HG03025 (cell line): ENCODE results near the gene RUNX1.

Experiments used
- ATAC-seq: cut with Tn5 transposase; IDR thresholded peaks from one replicate; pipeline ENCODE4 v1.9.1; 2021; ENCODE audit warnings: mild to moderate bottlenecking, moderate library complexity; ENCODE audit not compliant: unreplicated experiment, low FRiP score

RUNX1 gene

DNA sequence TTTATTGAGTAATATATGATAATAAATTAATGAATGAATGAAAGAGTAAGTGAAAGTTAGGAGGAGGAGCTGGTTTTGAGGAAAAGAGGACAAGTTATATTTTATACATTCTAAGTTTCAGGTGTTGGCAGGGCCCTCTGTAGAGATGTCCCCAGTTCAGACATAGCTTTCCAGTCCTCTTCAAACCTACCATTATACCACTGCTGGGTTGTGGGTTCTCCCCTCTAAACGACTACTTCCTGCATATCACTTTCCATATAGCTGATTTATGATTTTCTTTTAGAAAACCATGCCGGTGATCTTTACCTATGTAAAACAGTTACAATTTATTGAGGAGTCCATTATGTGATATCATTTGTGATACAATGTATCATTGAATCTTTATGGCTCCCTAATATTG is 116.9 kb downstream of the RUNX1 start:
- no peak for ATAC-seq

DNA sequence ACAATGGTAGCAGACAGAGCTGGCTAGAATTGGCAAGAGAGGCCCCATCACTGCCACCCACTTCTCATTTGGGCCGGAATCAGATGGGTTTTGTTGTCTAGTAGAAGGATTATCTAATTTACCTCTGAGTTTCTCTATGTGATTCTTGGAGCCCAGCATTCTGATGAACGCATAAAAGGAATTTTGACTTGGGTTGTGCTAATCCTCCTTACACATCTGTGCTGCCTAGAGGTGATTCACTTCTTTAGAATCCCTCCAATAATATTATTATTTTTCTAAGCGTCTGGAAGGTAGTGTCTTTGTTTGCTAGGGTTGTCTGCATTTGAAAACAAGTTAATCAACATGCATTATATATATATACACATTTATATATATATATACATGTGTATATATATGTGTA is 118.1 kb downstream of the RUNX1 start:
- ATAC-seq, result no peak

- no peak for ATAC-seq
These were observed 120.5 kb downstream of the RUNX1 start for GRCh38 chr21:34928637-34929036.

GRCh38 chr21:34927992-34928391 is 121.1 kb downstream of the RUNX1 start:
- no peak for ATAC-seq

GRCh38 chr21:34926803-34927467 is 122.2 kb downstream of the RUNX1 start:
- no peak for ATAC-seq

DNA sequence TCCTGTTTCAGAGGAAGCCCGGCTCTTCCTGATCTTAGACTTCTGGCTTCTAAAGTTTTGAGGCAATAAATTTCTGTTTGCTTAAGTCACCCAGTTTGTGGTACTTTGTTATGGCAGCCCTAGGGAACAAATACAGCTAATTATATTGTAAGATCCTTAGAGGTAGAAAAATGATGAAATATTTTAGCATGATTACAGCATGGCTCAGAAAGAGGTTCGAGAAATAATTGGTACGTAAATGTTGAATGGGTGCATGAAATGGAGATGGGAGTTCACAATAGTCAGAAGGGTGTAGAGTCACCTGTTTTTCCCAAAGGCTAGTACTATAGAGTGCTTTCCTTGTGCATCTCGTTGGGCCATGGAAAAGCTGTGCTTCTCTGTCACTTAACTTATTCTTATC is 123.5 kb downstream of the RUNX1 start:
- no peak for ATAC-seq

DNA sequence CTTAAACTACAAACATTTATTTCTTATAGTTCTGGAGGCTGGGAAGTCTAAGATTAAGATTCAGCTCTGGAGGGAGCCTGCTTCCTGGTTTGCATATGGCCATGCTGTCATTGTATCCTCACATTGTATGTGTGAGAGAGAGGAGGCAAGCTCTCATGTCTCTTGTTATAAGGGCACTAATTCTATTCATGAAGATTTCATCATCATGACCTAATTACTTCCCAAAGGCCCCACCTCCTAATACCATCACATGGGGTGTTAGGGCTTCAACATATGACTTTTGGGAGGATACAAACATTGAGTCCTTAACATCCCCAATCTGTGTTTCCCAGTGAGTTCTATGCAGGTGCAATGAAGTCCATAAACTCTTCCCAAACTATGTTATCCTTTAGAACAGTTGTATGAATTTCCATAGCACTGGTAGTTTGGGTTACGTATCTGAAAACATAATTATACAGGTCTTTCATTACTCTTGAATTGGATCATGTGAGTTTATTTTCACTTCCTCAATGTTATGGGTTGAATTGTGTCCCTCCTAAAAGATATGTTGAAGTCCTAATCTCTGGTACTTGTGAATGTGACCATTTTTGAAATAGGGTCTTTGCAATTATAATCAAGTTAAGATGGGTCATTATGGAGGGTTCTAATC is 124.2 kb downstream of the RUNX1 start:
- no peak for ATAC-seq

DNA sequence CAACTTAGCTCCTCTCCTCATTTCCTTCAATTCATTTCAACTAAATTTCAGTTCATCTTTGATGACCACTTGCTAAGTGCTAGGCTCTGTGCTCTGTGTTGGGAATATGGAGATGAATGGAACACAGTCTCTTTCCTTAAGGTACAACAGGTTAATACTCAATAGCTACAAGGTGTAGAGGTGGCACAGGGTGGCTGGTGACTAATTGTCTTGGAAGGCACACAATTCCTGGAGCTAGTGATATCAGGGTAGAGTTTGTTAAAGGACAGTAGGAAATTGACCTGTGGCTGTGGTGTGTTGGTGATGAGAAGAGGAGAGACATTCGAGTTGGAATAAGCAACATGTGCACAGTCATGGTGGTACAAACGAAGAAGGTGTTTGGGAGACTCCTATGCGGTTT is 124.9 kb downstream of the RUNX1 start:
- ATAC-seq, result no peak

DNA sequence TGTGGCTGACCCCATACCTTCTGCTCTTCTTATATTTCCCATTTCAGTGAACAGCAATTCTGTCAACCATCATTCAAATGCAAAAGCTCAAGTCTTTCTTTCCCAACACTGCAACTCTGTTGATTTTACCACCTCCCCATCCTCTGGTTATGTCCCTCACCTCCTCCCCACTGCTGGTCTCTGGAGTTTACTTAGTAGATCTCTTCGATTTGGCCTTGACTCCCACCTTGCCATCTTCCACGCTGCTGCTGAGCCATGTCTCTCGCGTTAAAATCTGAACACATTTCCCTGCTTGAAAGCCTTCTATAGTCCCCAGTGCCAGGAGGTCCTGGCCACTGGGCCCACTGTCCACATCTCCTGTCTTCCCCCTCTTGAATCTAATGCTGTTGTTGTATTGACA is 125.5 kb downstream of the RUNX1 start:
- ATAC-seq, result no peak

DNA sequence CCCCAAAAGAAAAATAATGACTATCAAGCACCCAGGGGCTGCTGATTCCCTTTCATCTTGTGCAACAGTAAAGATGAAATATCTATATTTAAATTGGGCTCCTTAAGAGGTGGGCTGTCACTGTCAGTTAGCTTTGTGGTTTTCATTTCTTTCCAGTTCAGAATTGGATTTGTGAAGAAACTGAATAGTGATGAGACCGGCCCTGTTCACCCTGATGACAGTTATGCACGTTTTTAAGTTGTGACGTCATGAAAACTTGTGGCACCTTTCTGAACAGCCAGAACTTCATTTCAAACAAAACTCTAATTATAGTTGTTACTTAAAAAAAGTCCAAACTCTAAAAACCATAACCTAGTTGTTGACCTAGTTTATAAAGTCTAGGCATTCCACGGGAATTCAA is 125.9 kb downstream of the RUNX1 start:
- no peak for ATAC-seq

DNA sequence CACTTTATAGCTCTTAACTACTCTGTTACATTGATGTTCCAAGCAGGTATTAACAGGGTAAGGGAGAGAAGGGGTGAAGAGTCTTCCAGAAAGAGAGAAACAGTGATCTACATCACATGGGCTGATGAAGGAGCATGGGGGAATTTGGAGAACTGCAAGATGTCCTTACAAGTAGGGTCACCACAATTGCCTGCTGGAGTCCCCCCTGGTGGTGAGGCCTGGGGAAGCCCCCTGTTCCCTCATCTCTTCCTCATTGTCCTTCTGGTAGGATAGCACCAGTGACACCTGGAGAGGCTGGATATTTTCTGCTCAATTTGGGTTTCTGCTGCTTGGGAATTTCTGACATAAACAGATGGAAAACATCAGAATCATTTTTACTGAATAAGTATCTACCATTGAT is 126.6 kb downstream of the RUNX1 start:
- ATAC-seq, result no peak

DNA sequence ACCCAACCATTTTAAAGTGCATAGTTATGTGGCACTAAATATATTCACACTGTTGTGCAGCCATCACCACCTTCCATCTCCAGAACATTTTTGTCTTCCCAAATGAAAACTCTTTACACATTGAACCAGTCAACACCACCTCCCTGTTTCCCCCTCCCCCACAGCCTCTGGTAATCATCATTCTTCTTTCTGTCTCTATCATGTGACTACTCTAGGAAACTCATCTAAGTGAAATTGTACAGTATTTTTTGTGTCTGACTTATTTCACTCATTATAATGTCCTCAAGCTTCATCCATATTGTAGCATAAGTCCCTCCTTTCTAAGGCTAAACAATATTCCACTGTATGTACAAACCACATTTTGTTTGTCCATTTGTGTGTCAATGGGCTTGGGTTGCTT is 128.0 kb downstream of the RUNX1 start:
- no peak for ATAC-seq

DNA sequence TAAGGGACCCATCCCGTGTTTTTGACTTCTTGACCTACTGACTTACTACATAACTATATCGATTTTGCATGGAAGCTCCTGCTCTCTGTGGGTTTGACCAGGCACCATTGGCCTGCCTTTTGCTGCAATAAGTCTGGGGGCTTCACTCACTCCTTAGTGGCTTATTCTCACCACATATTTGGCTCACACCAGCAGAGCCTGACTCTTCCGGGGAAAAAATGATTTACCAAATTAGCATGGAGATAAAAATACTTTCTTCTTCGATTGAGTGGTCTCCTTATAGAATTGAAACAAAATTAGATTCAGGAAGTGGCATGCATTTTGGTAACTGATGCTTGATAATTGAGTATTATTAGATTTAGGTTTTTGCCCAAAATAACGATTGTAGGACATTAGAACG is 129.7 kb downstream of the RUNX1 start:
- no peak for ATAC-seq

- ATAC-seq, result no peak
These were observed 132.7 kb downstream of the RUNX1 start for GRCh38 chr21:34916446-34916845.

GRCh38 chr21:34915364-34915841 is 133.7 kb downstream of the RUNX1 start:
- no peak for ATAC-seq

DNA sequence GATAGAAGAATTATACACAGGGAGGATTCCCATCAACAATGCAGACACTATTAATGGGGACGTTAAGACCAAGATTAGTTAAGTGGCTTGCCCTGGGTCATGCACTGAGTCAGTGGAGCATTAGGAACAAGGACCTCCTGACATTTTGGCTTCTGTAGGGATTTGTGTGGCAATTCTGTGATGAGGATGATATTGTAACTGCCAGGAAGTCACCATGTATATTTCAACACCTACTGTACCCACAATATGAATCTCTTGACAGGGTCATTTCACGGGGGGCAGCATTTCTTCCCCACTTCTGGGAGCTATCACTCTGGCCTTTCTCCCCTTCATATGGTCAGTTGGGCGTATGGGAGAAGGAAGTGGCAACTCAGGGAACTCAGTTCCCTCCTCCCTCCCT is 134.9 kb downstream of the RUNX1 start:
- ATAC-seq, result no peak

DNA sequence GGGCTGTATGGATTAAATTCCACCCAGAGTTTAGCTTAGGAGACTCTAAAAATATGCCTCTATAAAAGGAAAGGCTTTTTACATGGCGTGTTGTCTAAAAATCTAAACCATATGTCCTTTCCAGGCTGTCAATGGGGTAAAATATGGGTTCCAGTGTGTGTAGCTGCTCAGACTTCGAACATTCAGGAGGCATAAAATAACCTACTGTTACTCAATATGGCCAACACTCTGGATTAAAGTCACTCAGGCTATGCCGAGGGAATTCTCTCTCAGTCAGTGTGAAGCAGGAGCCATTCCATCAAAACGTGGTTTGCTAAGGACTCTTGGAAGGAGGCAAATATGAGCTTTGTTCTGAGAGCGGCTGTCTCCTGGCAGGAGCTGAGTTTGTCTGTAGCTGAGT is 135.3 kb downstream of the RUNX1 start:
- no peak for ATAC-seq

DNA sequence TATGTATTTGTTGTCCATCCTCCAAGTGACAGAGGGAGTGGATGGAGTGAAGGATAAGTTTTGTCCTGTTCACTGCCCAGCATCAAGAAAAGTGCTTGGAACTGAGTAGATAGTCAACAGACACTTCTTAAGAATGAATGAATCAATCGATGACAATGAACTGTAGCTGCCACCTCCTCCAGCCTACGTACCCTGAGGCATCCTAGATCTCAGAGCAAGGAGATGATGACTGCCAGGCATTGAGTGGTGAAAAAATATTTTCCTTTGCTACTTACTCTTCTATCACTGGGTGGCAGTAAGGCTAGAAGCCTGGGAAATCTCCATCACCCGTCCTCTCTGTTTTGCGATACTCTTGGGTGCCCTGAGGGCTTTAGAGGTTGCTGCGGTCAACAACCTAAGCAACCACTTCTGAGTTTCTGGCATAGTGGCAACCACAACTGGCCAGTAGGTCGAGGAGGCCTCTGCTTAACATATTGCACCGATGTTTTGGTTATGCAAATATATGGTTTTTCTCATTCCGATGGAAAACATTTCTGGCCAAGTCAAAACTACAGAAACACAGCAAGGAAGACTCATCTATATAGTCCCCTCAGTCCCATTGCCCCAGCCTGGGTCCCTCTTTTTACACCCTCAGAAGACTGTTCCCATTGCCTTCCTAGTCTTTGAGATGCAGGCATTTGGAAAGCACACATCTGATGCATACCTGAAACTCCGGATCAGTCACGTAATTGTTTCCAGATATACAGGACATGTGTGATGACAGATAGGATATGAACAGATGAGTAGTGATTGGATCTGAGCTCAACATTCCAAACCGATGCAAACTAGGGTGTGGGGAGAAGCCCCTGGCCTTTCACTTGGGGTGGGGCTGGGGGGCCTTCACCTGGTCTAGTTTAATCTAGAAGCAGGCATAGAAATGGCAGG is 136.8 kb downstream of the RUNX1 start:
- ATAC-seq, result no peak

- ATAC-seq, result no peak
These were observed 137.7 kb downstream of the RUNX1 start for GRCh38 chr21:34911360-34911759.

GRCh38 chr21:34910396-34910795 is 138.7 kb downstream of the RUNX1 start:
- no peak for ATAC-seq
